Tibial artery (tissue), 4 donors: ENCODE data around the gene GALNTL6.

Source experiments
- DNase-seq, 2 donors: peaks; one replicate each; pipeline ENCODE4 v3.0.0-alpha.2; 2019
- H3K27ac ChIP-seq, 2 donors: fragments of 200-600 bp; sonication (generic) in 1 of 2; 1 replicate in 1 of 2; 2 replicates in 1 of 2; pipeline ENCODE4 v1.5.1; 2018 to 2019; ENCODE audit warnings: mild to moderate bottlenecking in 1 of 2
- H3K27me3 ChIP-seq, 2 donors: fragments of 200-600 bp; sonication (generic) in 1 of 2; one replicate each; pipeline versions ENCODE4 v1.5.1 to v1.6.0; 2016 to 2019
- H3K36me3 ChIP-seq, 3 donors: fragments of 200-600 bp; sonication (generic) in 2 of 3; one replicate each; pipeline ENCODE4 v1.5.1; 2016 to 2019; ENCODE audit warnings: mild to moderate bottlenecking in 2 of 3
- H3K4me1 ChIP-seq, 4 donors: fragments of 200-600 bp; sonication (generic) in 2 of 4; 1 replicate in 3 of 4; 2 replicates in 1 of 4; pipeline ENCODE4 v1.5.1; 2016 to 2019
- H3K4me3 ChIP-seq, 2 donors: fragments of 200-600 bp; sonication (generic) in 1 of 2; 1 replicate in 1 of 2; 2 replicates in 1 of 2; pipeline ENCODE4 v1.5.1; 2018 to 2019; ENCODE audit warnings: mild to moderate bottlenecking in 2 of 2
- H3K9me3 ChIP-seq, 3 donors: fragments of 200-600 bp; sonication (generic) in 1 of 3; one replicate each; pipeline ENCODE4 v1.5.1; 2016 to 2019
- CTCF ChIP-seq, 2 experiments: fragments of 200-600 bp in 1 of 2; fragments of 450-650 bp in 1 of 2; IDR thresholded peaks; one replicate each; pipeline ENCODE4 v1.5.1; 2017 to 2019; ENCODE audit warnings: antibody characterized with exemption in 2 of 2, mild to moderate bottlenecking in 1 of 2, moderate library complexity in 1 of 2
- intact Hi-C: fragments of 100-400 bp; cut with DNase I; formaldehyde crosslinking; loops from one replicate; pipeline ENCODE4 v1.15.0; 2023; ENCODE audit warnings: low total_unique reads

GALNTL6 gene

DNA sequence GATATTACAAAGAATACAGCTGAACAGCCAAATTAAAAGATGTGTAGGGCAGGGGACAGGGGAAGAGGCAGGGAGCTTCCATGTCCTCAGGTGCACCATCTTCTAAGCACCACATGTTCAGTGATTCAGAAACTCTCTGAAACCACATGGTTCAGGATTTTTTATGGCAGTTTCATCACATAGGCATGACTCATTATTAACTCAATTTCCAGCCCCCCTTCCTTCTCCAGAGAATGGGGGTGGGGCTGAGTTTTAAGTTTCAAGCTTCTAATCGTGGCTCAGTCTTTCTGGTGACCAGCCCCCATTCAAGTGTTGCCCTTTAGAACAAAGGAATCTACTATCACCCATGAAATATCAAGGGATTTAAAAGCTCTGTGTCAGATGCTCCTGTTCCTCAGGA is 1037.6 kb downstream of the GALNTL6 start:
- Histone ChIP-seq H3K27ac (no peak overlapping the region), H3K4me1 (peaks cover 0 to 6% (median 0%) of the 10 kb centered on the region in 4 donors), H3K36me3 (no peaks in the 10 kb centered on the region), H3K27me3 (no peaks in the 10 kb centered on the region), H3K9me3 (no peaks in the 10 kb centered on the region), H3K4me3 (no peak overlapping the region)
- no peak for DNase-seq
- intact Hi-C loops, result no loop called here
- TF ChIP-seq CTCF (IDR thresholded peaks at IDR 0.05), result no peak

DNA sequence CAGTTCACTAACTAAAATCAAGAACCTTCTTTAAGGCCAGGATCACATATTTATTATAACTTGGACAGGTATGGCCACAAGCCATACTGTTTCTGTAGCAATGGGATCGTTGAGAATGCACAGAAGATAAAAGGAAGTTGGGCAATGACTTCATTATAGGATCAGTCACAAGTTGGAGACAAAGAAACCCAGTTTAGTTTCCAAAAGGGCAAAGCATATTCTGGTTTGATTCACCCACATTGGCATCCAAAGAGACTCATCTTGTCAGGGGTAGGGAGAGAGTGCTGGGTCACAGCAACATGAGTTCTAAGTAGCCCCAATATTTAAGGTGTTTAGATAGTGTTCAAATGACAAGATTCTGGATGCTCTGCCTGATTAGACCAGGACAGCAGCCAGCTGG is 1038.3 kb downstream of the GALNTL6 start:
- intact Hi-C loops, result no loop called here
- H3K4me1 ChIP-seq, result peaks cover 0 to 6% (median 0%) of the 10 kb centered on the region in 4 donors
- no peak for DNase-seq
- no peak for TF ChIP-seq CTCF (IDR thresholded peaks at IDR 0.05)
- H3K36me3 ChIP-seq, result no peaks in the 10 kb centered on the region
- H3K4me3 ChIP-seq, result no peak overlapping the region
- H3K27ac ChIP-seq, result no peak overlapping the region
- H3K27me3 ChIP-seq, result no peaks in the 10 kb centered on the region
- no peaks in the 10 kb centered on the region for H3K9me3 ChIP-seq

DNA sequence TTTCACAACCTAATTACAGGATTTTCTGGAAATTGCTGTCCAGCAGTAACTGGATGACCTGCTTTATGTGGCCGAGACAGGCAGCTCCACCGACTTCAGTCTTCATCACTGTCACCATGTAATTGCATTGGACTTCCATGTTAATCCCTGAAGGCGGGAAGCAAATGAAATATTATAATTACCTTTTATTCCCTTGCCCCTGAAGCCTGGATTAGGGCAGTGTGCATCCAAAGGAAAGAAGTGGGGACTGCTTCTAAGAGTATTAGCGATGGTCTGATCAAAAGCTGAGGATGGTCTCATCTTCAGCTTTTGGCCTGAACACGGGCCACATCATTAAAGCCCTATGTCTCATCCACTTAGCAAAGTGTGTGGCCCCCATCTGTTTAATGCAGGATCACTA is 1043.8 kb downstream of the GALNTL6 start:
- DNase-seq, result no peak
- no peaks in the 10 kb centered on the region for H3K27me3 ChIP-seq
- no peaks in the 10 kb centered on the region for H3K36me3 ChIP-seq
- H3K27ac ChIP-seq, result no peak overlapping the region
- intact Hi-C loops, result no loop called here
- H3K4me1 ChIP-seq, result no peaks in the 10 kb centered on the region
- no peaks in the 10 kb centered on the region for H3K9me3 ChIP-seq
- H3K4me3 ChIP-seq, result no peak overlapping the region
- TF ChIP-seq CTCF (IDR thresholded peaks at IDR 0.05), result no peak

DNA sequence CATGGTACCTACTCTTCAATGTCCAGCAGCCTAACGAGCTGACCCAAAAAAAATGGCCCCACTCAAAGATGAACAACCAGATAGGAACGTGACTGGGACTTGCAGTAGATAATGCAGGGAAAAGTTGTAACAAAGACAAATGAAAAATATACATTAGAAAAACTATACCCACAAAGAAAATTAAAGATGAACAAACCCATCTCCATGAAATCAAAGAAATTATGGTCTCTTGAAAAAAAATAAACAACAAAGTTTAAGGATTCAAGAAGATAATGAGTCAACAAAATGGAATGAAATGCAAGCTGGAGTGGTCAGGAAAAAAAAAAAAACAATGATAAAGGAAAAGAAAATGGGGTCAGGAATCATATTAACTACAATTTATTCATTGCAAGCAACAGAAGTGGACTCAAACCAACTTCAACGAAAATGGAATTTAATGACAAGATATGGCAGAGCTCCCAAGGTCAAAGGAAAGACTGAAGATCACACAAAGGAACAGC is 1045.6 kb downstream of the GALNTL6 start:
- intact Hi-C loops, result no loop called here
- Histone ChIP-seq H3K36me3 (no peaks in the 10 kb centered on the region), H3K4me1 (no peaks in the 10 kb centered on the region), H3K27me3 (no peaks in the 10 kb centered on the region), H3K4me3 (no peak overlapping the region), H3K27ac (no peak overlapping the region), H3K9me3 (no peaks in the 10 kb centered on the region)
- TF ChIP-seq CTCF (IDR thresholded peaks at IDR 0.05), result no peak
- no peak for DNase-seq

- intact Hi-C loops, result no loop called here
- Histone ChIP-seq H3K9me3 (no peaks in the 10 kb centered on the region), H3K27me3 (no peaks in the 10 kb centered on the region), H3K4me1 (no peaks in the 10 kb centered on the region), H3K36me3 (no peaks in the 10 kb centered on the region), H3K27ac (no peak overlapping the region), H3K4me3 (no peak overlapping the region)
- DNase-seq, result no peak
- no peak for TF ChIP-seq CTCF (IDR thresholded peaks at IDR 0.05)
Measured at GRCh38 chr4:172865103-172865502, 1051.9 kb downstream of the GALNTL6 start.

GRCh38 chr4:172865531-172866127 is 1052.4 kb downstream of the GALNTL6 start:
- Histone ChIP-seq H3K27ac (no peak overlapping the region), H3K4me3 (no peak overlapping the region), H3K4me1 (no peaks in the 10 kb centered on the region), H3K27me3 (no peaks in the 10 kb centered on the region), H3K36me3 (no peaks in the 10 kb centered on the region), H3K9me3 (no peaks in the 10 kb centered on the region)
- TF ChIP-seq CTCF (IDR thresholded peaks at IDR 0.05), result no peak
- intact Hi-C loops, result no loop called here
- DNase-seq, result no peak
